Measurements from ENCODE around the gene SRRM5. TPM values are rescaled to one million over a fixed set of nuclear protein-coding genes. Genes with fewer than 3 reads are reported as not detected.

The SRRM5 gene
- total RNA-seq, 2 donors from 2014 or later: 1.1 to 1.7 TPM

DNA sequence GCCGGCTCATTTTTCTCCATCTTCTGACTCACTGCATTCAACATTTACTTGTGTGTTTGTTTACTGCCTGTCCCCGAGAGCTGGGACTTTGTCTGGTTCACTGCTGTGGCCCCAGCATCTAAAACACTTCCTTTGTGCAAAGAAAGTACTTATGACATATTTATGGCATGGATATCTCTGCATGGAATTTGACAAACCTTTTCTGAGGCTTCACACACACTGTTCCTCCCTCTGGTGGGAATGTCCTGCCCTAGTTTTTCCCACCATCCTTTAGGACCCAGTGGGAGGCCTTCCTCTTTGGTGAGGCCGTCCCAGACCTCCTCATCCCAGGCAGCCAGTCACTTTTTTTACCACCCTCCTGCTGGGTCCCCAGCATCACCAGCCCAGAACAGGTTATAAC, 1.4 kb upstream of the SRRM5 start:
- ATAC-seq (replicated peaks in 1 of 2) (no peak), DNase-seq (no peak)
- Mint-ChIP-seq H3K36me3 (ENCODE audit: insufficient read depth in 2 of 2) (peaks cover 0 to 2% of the 10 kb centered on the region in 2 donors), H3K27ac (no peak overlapping the region), H3K9me3 (no peaks in the 10 kb centered on the region), H3K4me1 (ENCODE audit: low read depth) (peaks cover 6% of the 10 kb centered on the region), H3K27me3 (ENCODE audit: low read depth) (no peaks in the 10 kb centered on the region), H3K4me3 (no peak overlapping the region)

DNA sequence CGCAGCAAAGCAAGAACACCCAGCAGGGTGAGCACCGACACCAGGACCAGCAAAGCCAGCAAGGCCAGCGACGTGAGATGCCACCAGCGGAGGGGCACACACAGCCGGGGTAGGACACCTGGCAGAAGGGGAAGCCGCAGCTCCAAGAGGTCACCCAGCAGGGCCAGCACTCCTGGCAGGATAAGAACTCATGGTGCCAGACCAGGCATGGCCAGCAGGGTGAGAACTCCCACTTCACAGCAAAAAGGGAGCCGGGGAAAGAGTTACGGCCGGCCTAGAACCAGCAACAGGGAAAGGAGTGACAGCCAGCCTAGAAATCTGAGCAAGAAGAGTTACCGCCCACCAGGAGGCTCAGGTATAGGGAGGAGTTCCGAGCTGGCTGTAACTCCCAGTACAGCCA, 486 bp downstream of the SRRM5 start:
- peaks cover 6% of the 10 kb centered on the region for H3K4me1 Mint-ChIP-seq (ENCODE audit: low read depth)
- peaks cover 0 to 2% of the 10 kb centered on the region in 2 donors for H3K36me3 Mint-ChIP-seq (ENCODE audit: insufficient read depth in 2 of 2)
- H3K27me3 Mint-ChIP-seq (ENCODE audit: low read depth): no peaks in the 10 kb centered on the region
- no peak for ATAC-seq (replicated peaks in 1 of 2)
- no peak overlapping the region for H3K27ac Mint-ChIP-seq
- no peak for DNase-seq
- no peaks in the 10 kb centered on the region for H3K9me3 Mint-ChIP-seq
- no peak overlapping the region for H3K4me3 Mint-ChIP-seq

DNA sequence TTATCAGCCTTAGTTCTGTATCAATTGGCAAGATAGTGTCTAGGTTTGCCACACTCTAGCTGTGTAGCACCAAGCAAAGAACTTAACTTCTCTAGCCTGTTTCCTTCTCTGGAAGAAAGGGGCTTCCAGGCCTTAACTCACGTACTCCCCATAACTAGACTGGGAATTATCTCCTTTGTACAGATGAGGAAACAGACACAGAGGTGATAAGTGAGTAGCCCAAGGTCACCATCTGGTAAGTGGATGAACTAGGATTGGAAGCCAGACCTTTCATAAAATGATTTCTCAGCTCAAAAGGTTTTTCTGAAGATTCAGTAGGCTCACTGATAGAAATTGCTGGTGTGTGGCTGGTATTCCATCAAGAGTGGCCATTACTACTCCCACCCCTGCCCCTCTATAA, 4.4 kb downstream of the SRRM5 start:
- H3K9me3 Mint-ChIP-seq: no peaks in the 10 kb centered on the region
- DNase-seq (no peak), ATAC-seq (replicated peaks in 1 of 2) (no peak)
- no peaks in the 10 kb centered on the region for H3K27me3 Mint-ChIP-seq (ENCODE audit: low read depth)
- H3K4me1 Mint-ChIP-seq (ENCODE audit: low read depth): peaks cover 17% of the 10 kb centered on the region
- H3K4me3 Mint-ChIP-seq: no peak overlapping the region
- H3K36me3 Mint-ChIP-seq (ENCODE audit: insufficient read depth in 2 of 2): peaks cover 0 to 4% of the 10 kb centered on the region in 2 donors
- no peak overlapping the region for H3K27ac Mint-ChIP-seq

DNA sequence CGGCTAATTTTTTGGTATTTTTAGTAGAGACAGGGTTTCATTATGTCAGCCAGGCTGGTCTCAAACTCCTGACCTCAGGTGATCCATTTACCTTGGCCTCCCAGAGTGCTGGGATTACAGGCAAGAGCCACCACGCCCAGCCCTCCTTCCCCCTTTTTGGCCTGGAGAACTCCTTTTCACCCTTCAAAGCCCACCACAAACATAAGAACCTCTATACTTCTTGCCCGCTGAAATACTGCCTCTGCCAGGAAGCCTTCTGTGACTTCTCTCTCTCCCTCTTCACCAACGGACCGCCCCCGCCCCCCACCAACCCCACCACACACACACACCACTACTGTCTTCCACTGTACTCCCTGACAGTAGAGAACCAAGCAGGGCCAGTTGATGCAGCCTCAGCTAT, 5.1 kb downstream of the SRRM5 start:
- H3K4me3 Mint-ChIP-seq: no peak overlapping the region
- H3K9me3 Mint-ChIP-seq: no peaks in the 10 kb centered on the region
- H3K27me3 Mint-ChIP-seq (ENCODE audit: low read depth): no peaks in the 10 kb centered on the region
- DNase-seq: no peak
- peaks cover 17% of the 10 kb centered on the region for H3K4me1 Mint-ChIP-seq (ENCODE audit: low read depth)
- H3K27ac Mint-ChIP-seq: peak overlapping the region; percentile 45
- H3K36me3 Mint-ChIP-seq (ENCODE audit: insufficient read depth in 2 of 2): peaks cover 0 to 4% of the 10 kb centered on the region in 2 donors
- ATAC-seq (replicated peaks in 1 of 2): no peak

- peak; percentile 35 to 36 for ATAC-seq (replicated peaks in 1 of 2)
- Mint-ChIP-seq H3K27ac (peak overlapping the region; percentile 99), H3K27me3 (ENCODE audit: low read depth) (no peaks in the 10 kb centered on the region), H3K4me1 (ENCODE audit: low read depth) (peaks cover 20% of the 10 kb centered on the region), H3K9me3 (no peaks in the 10 kb centered on the region), H3K36me3 (ENCODE audit: insufficient read depth in 2 of 2) (peaks cover 0 to 3% of the 10 kb centered on the region in 2 donors), H3K4me3 (peak overlapping the region; percentile 96 to 99)
- DNase-seq: peak; percentile 50 to 58
Measured at GRCh38 chr19:43618921-43619261, 7.0 kb downstream of the SRRM5 start.

DNA sequence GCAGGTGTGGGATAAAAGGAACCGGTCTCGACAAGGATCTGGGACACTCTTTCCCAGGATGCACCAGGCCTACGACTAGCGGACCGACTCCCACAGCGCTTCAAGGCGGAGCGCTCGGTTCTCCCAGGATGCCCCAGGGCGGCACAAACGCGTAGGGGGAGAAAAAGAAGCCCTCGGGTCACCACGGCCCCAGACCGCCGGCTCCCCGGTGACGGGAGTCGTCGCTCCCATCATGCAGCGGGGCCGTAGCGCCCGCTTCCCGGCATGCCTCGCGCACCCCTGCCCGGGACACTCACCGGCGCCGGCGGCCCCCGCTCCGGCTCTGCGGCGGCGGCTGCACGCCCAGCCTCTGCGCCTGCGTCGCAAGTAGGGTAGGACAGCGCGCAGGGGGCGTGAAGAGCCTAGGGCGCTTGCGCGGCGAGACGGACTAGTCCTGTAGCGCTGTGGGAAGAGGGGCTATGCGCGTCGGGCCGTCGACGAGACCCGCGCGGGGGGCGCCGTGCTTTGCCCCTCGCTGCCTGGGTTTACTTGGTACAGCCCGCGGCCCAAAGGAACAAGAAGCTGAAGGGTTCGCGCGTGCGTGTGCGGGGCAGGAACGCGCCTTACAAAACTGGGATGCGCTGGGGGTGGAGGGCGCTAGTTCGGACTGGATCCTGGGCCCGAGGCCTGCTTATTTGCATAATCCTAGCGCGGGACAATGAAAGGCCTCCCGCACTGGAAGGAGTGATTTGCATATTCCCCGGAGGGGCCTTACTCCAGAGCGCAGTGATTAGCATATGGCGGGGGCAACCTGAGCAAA, 7.6 kb downstream of the SRRM5 start, which contains the start of gene ZNF428:
Gene ZNF428, minus strand, starts transcription at position 368 of the 799 bp plus-strand sequence. CDS start 5,325 bp downstream, outside the sequence.
- no peaks in the 10 kb centered on the region for H3K9me3 Mint-ChIP-seq
- H3K27ac Mint-ChIP-seq: peak within 1 kb of the TSS; percentile 99
- H3K27me3 Mint-ChIP-seq (ENCODE audit: low read depth): no peaks in the 10 kb centered on the region
- ATAC-seq (replicated peaks in 1 of 2) (peak; percentile 92 to 95), DNase-seq (peak; percentile 92)
- peak within 1 kb of the TSS; percentile 96 to 99 for H3K4me3 Mint-ChIP-seq
- peaks cover 25% of the 10 kb centered on the region for H3K4me1 Mint-ChIP-seq (ENCODE audit: low read depth)
- H3K36me3 Mint-ChIP-seq (ENCODE audit: insufficient read depth in 2 of 2): peaks cover 0 to 3% of the 10 kb centered on the region in 2 donors

DNA sequence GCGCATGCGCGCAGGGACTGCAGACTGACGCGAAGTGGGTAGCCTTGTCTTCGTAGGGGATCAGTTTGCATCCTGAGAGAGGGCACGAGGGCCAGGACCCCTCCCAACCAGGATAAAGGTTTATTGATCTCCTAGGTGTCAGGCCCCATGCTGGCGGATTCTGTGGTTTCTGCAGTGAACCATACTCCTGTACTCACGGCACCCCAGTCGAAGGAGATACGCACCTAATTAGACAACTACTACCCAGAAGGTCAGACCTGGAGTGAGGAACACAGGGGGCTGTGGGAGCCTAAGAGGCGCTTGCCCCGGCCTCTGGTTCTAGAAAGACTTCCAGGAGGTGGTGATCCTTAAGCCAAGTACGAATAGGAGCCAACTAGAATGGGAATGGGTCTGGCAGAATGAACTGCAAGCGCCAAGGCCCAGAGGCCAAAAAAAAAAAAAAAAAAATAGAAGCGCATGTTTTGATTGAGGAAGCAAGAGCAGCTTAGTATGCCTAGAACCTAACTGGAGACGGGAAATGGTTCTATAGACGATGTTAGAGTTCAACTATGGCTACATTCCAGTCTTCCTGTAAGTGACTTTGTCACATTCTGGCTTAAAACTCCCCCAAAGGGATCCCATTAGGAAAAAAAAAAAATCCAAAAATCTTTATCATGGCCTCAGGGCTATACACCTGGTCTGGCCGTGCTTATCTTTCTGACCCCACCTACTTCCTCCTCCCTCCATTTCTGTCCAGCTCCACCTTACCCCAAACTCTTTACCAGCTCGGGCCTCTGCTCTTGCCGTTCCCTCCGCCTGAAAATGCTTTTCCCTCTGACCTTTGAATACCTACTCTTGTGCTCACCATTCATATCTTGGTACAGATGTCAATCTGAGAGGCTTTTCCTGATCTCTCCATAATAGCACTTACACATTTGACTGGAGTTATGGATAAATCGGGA, 8.4 kb downstream of the SRRM5 start:
- ATAC-seq (replicated peaks in 1 of 2): peak in 1 of 2 donors; percentile 2
- Mint-ChIP-seq H3K9me3 (no peaks in the 10 kb centered on the region), H3K27ac (peak overlapping the region; percentile 99)

DNA sequence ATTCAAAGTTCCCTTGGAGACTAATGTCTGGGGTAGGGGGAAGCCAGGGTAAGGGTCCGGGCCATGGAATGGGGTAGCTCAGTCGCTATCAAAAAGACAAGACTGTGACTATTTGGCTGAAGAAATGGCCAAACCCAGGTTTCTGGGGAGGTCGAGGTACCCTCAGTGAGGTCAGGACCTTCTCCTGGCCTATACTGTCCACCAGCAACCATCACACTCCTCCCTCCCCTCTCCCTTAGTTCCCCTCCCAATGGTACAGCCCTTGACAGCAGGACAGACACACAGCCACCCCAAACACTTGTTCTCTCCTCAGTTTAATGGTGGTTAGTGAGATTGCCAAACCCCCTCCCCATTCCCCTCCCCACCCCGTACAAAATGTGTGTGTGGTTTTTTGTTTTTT, 10.2 kb downstream of the SRRM5 start:
- H3K9me3 Mint-ChIP-seq: no peaks in the 10 kb centered on the region
- no peak overlapping the region for H3K4me3 Mint-ChIP-seq
- H3K27ac Mint-ChIP-seq: no peak overlapping the region
- DNase-seq (no peak), ATAC-seq (replicated peaks in 1 of 2) (no peak)
- H3K27me3 Mint-ChIP-seq (ENCODE audit: low read depth): peaks cover 15% of the 10 kb centered on the region
- peaks cover 42% of the 10 kb centered on the region for H3K4me1 Mint-ChIP-seq (ENCODE audit: low read depth)
- peaks cover 0 to 3% of the 10 kb centered on the region in 2 donors for H3K36me3 Mint-ChIP-seq (ENCODE audit: insufficient read depth in 2 of 2)

More for the DNA sequence above, 8.4 kb downstream of the SRRM5 start:
- peak; percentile 88 to 89 for DNase-seq
- Mint-ChIP-seq H3K27me3 (ENCODE audit: low read depth) (no peaks in the 10 kb centered on the region), H3K4me3 (peak overlapping the region; percentile 96 to 99), H3K4me1 (ENCODE audit: low read depth) (peaks cover 34% of the 10 kb centered on the region), H3K36me3 (ENCODE audit: insufficient read depth in 2 of 2) (peaks cover 0 to 3% of the 10 kb centered on the region in 2 donors)

- Mint-ChIP-seq H3K4me1 (ENCODE audit: low read depth) (peaks cover 42% of the 10 kb centered on the region), H3K4me3 (no peak overlapping the region), H3K27me3 (ENCODE audit: low read depth) (peaks cover 15% of the 10 kb centered on the region), H3K9me3 (no peaks in the 10 kb centered on the region), H3K36me3 (ENCODE audit: insufficient read depth in 2 of 2) (peaks cover 0 to 3% of the 10 kb centered on the region in 2 donors), H3K27ac (no peak overlapping the region)
- no peak for ATAC-seq (replicated peaks in 1 of 2)
- DNase-seq: no peak
Measured at GRCh38 chr19:43622956-43623355, 11.1 kb downstream of the SRRM5 start.

- H3K27me3 Mint-ChIP-seq (ENCODE audit: low read depth): peaks cover 15% of the 10 kb centered on the region
- H3K9me3 Mint-ChIP-seq: no peaks in the 10 kb centered on the region
- DNase-seq (no peak), ATAC-seq (replicated peaks in 1 of 2) (no peak)
- H3K4me1 Mint-ChIP-seq (ENCODE audit: low read depth): peaks cover 35% of the 10 kb centered on the region
- H3K4me3 Mint-ChIP-seq: peak overlapping the region in 1 of 2 donors; percentile 48
- no peak overlapping the region for H3K27ac Mint-ChIP-seq
- H3K36me3 Mint-ChIP-seq (ENCODE audit: insufficient read depth in 2 of 2): peaks cover 0 to 3% of the 10 kb centered on the region in 2 donors
Measured at GRCh38 chr19:43623889-43624670, 12.2 kb downstream of the SRRM5 start.

DNA sequence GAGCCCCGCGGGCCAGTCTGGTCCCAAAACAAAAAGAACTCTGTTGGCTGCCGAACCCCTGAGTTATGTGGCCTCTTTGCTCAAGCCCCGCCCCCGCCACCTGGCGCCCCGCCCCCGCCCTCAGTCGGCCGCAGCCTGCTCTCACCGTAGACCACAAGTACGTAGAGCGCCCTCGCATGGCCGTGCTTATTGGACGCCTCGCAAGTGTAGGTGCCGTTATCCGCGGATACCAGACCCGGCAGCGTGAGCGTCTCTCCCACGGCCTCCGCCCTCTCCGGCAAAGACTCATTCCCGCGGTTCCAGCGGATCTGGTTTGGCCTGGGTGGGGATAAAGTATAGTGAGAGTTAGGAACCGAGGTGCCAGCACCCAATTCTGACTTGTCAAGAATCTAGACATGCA, 13.0 kb downstream of the SRRM5 start:
- H3K4me3 Mint-ChIP-seq: peak overlapping the region; percentile 20 to 48
- peaks cover 35% of the 10 kb centered on the region for H3K4me1 Mint-ChIP-seq (ENCODE audit: low read depth)
- H3K27ac Mint-ChIP-seq: peak overlapping the region; percentile 47
- H3K9me3 Mint-ChIP-seq: no peaks in the 10 kb centered on the region
- peaks cover 0 to 1% of the 10 kb centered on the region in 2 donors for H3K36me3 Mint-ChIP-seq (ENCODE audit: insufficient read depth in 2 of 2)
- DNase-seq (peak; percentile 90 to 92), ATAC-seq (replicated peaks in 1 of 2) (peak; percentile 88 to 91)
- peaks cover 15% of the 10 kb centered on the region for H3K27me3 Mint-ChIP-seq (ENCODE audit: low read depth)

- H3K4me3 Mint-ChIP-seq: no peak overlapping the region
- no peak overlapping the region for H3K27ac Mint-ChIP-seq
- no peak for ATAC-seq (replicated peaks in 1 of 2)
- H3K9me3 Mint-ChIP-seq: no peaks in the 10 kb centered on the region
- DNase-seq: no peak
- H3K27me3 Mint-ChIP-seq (ENCODE audit: low read depth): peaks cover 15% of the 10 kb centered on the region
- H3K36me3 Mint-ChIP-seq (ENCODE audit: insufficient read depth in 2 of 2): no peaks in the 10 kb centered on the region
- H3K4me1 Mint-ChIP-seq (ENCODE audit: low read depth): peaks cover 25% of the 10 kb centered on the region
Measured at GRCh38 chr19:43625918-43626579, 14.2 kb downstream of the SRRM5 start.
